Ovary (tissue), 9 donors: ENCODE data around the gene SLC36A4. TPM values are rescaled to one million over a fixed set of nuclear protein-coding genes. Genes with fewer than 3 reads are reported as not detected.

Source experiments
- DNase-seq, 5 donors: peaks; one replicate each; pipeline ENCODE4 v3.0.0-alpha.2; 2019 to 2020
- H3K27ac ChIP-seq, 2 donors: fragments of 200-600 bp; one replicate each; pipeline versions ENCODE4 v1.5.1 to v1.8.0; 2019 to 2022
- H3K27me3 ChIP-seq: fragments of 200-600 bp; one replicate; pipeline ENCODE4 v1.8.0; 2022
- H3K36me3 ChIP-seq: fragments of 200-600 bp; sonication (generic); one replicate; pipeline ENCODE4 v1.5.1; 2019
- H3K4me1 ChIP-seq: one replicate; pipeline ENCODE4 v1.8.1; 2013; ENCODE audit warnings: mild to moderate bottlenecking, moderate library complexity; ENCODE audit not compliant: insufficient read depth
- H3K4me3 ChIP-seq: fragments of 200-600 bp; sonication (generic); one replicate; pipeline ENCODE4 v1.5.1; 2017
- H3K9me3 ChIP-seq, 2 donors: fragments of 200-600 bp in 1 of 2; sonication (generic) in 1 of 2; one replicate each; pipeline versions ENCODE4 v1.5.1 to v1.8.1; 2013 to 2019; ENCODE audit warnings: mild to moderate bottlenecking in 1 of 2, moderate library complexity in 1 of 2
- EP300 ChIP-seq: sonication (generic); formaldehyde crosslinking; IDR thresholded peaks from one replicate; pipeline ENCODE4 v1.6.1; 2017; ENCODE audit warnings: antibody characterized with exemption
- POLR2A ChIP-seq: fragments of 450-650 bp; IDR thresholded peaks from one replicate; pipeline ENCODE4 v1.6.1; 2017; ENCODE audit warnings: antibody characterized with exemption, mild to moderate bottlenecking, moderate library complexity
- WGBS, 3 donors: extraction: QIAGEN DNeasy Blood & Tissue Kit in 1 of 3; methylation state at CpG; one replicate each; pipeline versions ENCODE4 v1.1.5 to v1.1.7; 2013 to 2017; 5-methylcytosine and 5-hydroxymethylcytosine counted together
- intact Hi-C, 4 donors: fragments of 100-400 bp; cut with DNase I; formaldehyde crosslinking; loops; one replicate each; pipeline versions ENCODE4 v1.11.0 to v1.15.1; 2022 to 2023
- polyA plus RNA-seq, 2 donors: library from polyadenylated mRNA; stranded (reverse); fragments of 200-250 nt in 1 of 2; fragments of 350-450 nt in 1 of 2; fragmentation: Illumina TruSeq in 1 of 2; extraction: RNeasy Lipid Tissue Mini Kit (QIAGEN cat#74804) in 1 of 2; gene quantifications; one replicate each; pipeline ENCODE4 v1.2.3, GENCODE V29; 2013 to 2014
- total RNA-seq, 7 donors: library from RNA; depleted of rRNA in 2 of 7; stranded (reverse); fragments of >200 nt in 2 of 7; fragmentation: NEBNext Ultra II Directional in 3 of 7; extraction: Animal tissue kit (Norgen Biotek cat#: 25700) in 3 of 7; gene quantifications; one replicate each; pipeline versions ENCODE4 v1.1.0 to v1.2.4, GENCODE V29; 2016 to 2023
- TF ChIP-seq, protein P1 (sequence below), 3 donors: fragments of 450-650 bp in 2 of 3; fragments of 200-600 bp in 1 of 3; IDR thresholded peaks; one replicate each; pipeline versions ENCODE4 v1.5.1 to v1.8.0; 2016 to 2022; ENCODE audit warnings: antibody characterized with exemption in 3 of 3, mild to moderate bottlenecking in 1 of 3
- donor health status: DM: no; HTN: no; CAD: no; lungs with moderate emphysema.
- donor health status: DM: no; HTN: no; CAD: no.
- donor health status: Bipolar disorder and iron deficiency.
- donor health status: DM: yes; HTN: yes; CAD: no.
- donor health status: DM: no; HTN: no; CAD: no.
- donor health status: DM: yes; HTN: yes; CAD: no.

SLC36A4 gene
- total and polyA plus RNA-seq, 9 donors = 6.4 to 23.9 (median 13.8) TPM

DNA sequence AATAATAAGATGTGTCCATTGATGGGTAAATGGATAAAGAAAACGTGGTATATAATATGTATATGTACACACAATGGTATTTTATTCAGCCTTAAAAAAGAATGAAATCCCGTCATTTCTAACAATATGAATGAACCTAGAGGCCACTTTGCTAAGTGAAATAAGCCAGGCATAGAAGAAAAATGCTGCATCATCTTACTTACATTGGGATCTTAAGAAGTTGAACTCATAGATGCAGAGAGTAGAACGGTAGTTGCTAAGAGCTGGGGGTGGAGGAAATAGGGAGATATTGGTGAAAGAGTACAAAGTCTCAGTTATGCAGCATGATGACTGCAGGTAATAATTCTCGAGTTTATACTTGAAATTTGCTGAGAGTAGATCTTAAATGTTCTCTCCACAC lies 14.3 kb upstream of the SLC36A4 start:
- intact Hi-C loops = no loop called here
- Histone ChIP-seq H3K9me3 (no peaks in the 10 kb centered on the region), H3K36me3 (no peaks in the 10 kb centered on the region), H3K27me3 (no peaks in the 10 kb centered on the region), H3K4me1 (no peaks in the 10 kb centered on the region), H3K27ac (no peak overlapping the region), H3K4me3 (no peak overlapping the region)
- TF ChIP-seq EP300 (no peak), POLR2A (no peak)
- TF ChIP-seq, protein P1, sequence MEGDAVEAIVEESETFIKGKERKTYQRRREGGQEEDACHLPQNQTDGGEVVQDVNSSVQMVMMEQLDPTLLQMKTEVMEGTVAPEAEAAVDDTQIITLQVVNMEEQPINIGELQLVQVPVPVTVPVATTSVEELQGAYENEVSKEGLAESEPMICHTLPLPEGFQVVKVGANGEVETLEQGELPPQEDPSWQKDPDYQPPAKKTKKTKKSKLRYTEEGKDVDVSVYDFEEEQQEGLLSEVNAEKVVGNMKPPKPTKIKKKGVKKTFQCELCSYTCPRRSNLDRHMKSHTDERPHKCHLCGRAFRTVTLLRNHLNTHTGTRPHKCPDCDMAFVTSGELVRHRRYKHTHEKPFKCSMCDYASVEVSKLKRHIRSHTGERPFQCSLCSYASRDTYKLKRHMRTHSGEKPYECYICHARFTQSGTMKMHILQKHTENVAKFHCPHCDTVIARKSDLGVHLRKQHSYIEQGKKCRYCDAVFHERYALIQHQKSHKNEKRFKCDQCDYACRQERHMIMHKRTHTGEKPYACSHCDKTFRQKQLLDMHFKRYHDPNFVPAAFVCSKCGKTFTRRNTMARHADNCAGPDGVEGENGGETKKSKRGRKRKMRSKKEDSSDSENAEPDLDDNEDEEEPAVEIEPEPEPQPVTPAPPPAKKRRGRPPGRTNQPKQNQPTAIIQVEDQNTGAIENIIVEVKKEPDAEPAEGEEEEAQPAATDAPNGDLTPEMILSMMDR (IDR thresholded peaks at IDR 0.05) = no peak
- 59 to 73% (median 68%) methylated on average over 4 of the region's 4 CpGs for WGBS, 3 donors
- DNase-seq = no peak

DNA sequence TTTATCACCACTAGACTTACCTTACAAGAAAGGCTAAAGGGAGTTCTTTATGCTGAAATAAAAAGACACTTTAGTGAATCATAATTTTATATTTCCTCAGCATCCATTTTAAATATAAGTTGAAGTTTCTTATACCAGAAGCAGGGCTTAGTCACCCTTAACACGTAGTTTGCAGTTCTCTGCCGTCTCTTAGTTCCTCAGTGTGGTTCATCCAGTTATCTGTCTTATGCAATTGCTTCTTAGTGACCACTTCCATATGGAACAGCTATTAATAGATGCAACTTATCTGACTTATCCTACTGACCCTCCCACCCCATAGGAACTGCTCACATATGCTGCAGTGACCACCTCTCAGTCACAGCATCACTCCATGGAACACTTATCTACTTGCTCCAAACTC lies 11.7 kb upstream of the SLC36A4 start:
- Histone ChIP-seq H3K4me1 (no peaks in the 10 kb centered on the region), H3K27ac (no peak overlapping the region), H3K36me3 (no peaks in the 10 kb centered on the region), H3K4me3 (no peak overlapping the region), H3K27me3 (no peaks in the 10 kb centered on the region), H3K9me3 (no peaks in the 10 kb centered on the region)
- intact Hi-C loops = no loop called here
- 86 to 95% (median 90%) methylated on average over 2 of the region's 2 CpGs for WGBS, 3 donors
- TF ChIP-seq POLR2A (no peak), EP300 (no peak)
- TF ChIP-seq, protein P1 (IDR thresholded peaks at IDR 0.05) = no peak
- no peak for DNase-seq

DNA sequence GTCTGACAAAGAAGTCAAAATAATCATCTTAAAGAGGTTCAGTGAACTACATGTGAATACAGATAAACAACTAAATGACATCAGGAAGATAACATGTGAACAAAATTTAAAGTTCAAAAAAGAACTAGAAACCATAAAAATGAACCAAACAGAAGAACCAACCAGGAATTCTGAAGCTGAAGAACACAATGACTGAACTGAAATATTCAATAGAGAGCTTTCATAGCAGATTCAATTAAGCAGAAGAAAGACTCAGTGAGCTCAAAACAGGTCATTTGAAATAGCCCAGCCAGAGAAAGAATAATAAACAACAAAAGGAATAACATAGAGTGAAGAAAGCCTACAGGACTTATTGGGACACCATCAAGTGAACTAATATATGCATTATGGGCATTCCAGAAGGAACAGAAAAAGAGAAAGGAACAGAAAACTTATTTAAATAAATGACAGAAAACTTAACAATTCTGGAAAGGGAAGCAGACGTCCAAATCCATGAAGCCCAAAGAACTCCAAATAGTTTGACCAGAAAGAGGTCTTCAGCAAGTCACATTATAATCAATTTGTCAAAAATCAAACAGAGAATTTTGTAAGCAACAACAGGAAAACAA lies 11.0 kb upstream of the SLC36A4 start:
- Histone ChIP-seq H3K9me3 (no peaks in the 10 kb centered on the region), H3K27me3 (no peaks in the 10 kb centered on the region), H3K36me3 (no peaks in the 10 kb centered on the region), H3K27ac (no peak overlapping the region), H3K4me1 (no peaks in the 10 kb centered on the region), H3K4me3 (no peak overlapping the region)
- DNase-seq = no peak
- WGBS, 3 donors = 70 to 78% (median 77%) methylated on average over 1 of the region's 1 CpG
- no peak for TF ChIP-seq POLR2A
- TF ChIP-seq, protein P1 (IDR thresholded peaks at IDR 0.05) = no peak
- TF ChIP-seq EP300 = no peak
- intact Hi-C loops = no loop called here

DNA sequence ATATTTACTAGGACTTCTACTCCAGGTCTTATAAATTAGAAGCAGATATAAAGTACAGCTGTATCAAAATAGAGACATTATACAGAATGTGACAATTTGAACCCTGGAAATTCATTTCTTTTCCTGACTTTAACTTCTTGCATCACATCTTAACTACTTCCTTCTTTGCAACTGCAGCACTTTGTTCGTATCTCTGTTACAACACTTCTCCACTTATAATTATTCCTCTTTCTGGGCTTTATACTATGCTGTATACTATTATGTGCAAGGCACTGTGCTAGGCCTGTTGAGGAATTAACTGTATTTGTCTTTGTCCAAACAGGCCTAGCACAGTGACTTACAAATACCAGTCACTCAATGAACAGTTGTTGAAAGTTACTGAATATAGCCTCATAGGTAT lies 1.8 kb upstream of the SLC36A4 start:
- TF ChIP-seq POLR2A (no peak), EP300 (no peak)
- TF ChIP-seq, protein P1 (IDR thresholded peaks at IDR 0.05) = no peak
- no peaks in the 10 kb centered on the region for H3K36me3 ChIP-seq
- H3K4me1 ChIP-seq = no peaks in the 10 kb centered on the region
- H3K9me3 ChIP-seq = no peaks in the 10 kb centered on the region
- WGBS, 3 donors = 88 to 93% (median 92%) methylated on average over 1 of the region's 1 CpG
- intact Hi-C loops = no loop called here
- H3K27me3 ChIP-seq = no peaks in the 10 kb centered on the region
- H3K4me3 ChIP-seq = no peak overlapping the region
- DNase-seq = no peak
- H3K27ac ChIP-seq = no peak overlapping the region
